Measurements from ENCODE around the gene RNF224. TPM values are rescaled to one million over a fixed set of nuclear protein-coding genes. Genes with fewer than 3 reads are reported as not detected.

Gene RNF224
- total RNA-seq, 4 donors from 2014 or later = 0.21 TPM; not detected in 3

GRCh38 chr9:137252555-137253506, 25.5 kb downstream of the RNF224 start:
- Histone ChIP-seq H3K27ac (no peak overlapping the region), H3K27me3 (no peaks in the 10 kb centered on the region), H3K4me1 (peaks cover 0 to 17% of the 10 kb centered on the region in 2 donors), H3K9me3 (no peaks in the 10 kb centered on the region), H3K36me3 (no peaks in the 10 kb centered on the region), H3K4me3 (no peak overlapping the region)
- TF ChIP-seq POLR2A (IDR thresholded peaks at IDR 0.05) = no peak
- TF ChIP-seq CTCF (IDR thresholded peaks at IDR 0.05) = no peak
- DNase-seq = no peak
- intact Hi-C loops (cut with DNase I; ENCODE audit: low total_unique reads) = no loop called here

- H3K27me3 ChIP-seq = no peaks in the 10 kb centered on the region
- H3K4me3 ChIP-seq = peak overlapping the region; percentile 81 to 97
- DNase-seq = no peak
- no peaks in the 10 kb centered on the region for H3K36me3 ChIP-seq
- peaks cover 0 to 17% of the 10 kb centered on the region in 2 donors for H3K4me1 ChIP-seq
- peak overlapping the region in 1 of 2 donors; percentile 71 for H3K27ac ChIP-seq
- TF ChIP-seq CTCF (IDR thresholded peaks at IDR 0.05) = no peak
- TF ChIP-seq POLR2A (IDR thresholded peaks at IDR 0.05) = no peak
- H3K9me3 ChIP-seq = no peaks in the 10 kb centered on the region
- intact Hi-C loops (cut with DNase I; ENCODE audit: low total_unique reads) = no loop called here
Measured at GRCh38 chr9:137253717-137254623, 26.7 kb downstream of the RNF224 start.

- H3K9me3 ChIP-seq = no peaks in the 10 kb centered on the region
- peaks cover 0 to 17% of the 10 kb centered on the region in 2 donors for H3K4me1 ChIP-seq
- DNase-seq = peak; percentile 90 to 95
- no peaks in the 10 kb centered on the region for H3K36me3 ChIP-seq
- peak within 1 kb of the TSS; percentile 81 to 97 for H3K4me3 ChIP-seq
- intact Hi-C loops (cut with DNase I; ENCODE audit: low total_unique reads) = no loop called here
- no peaks in the 10 kb centered on the region for H3K27me3 ChIP-seq
- peak; percentile 39 to 69 for TF ChIP-seq POLR2A (IDR thresholded peaks at IDR 0.05)
- TF ChIP-seq CTCF (IDR thresholded peaks at IDR 0.05) = peak in 3 of 4 experiments; percentile 19 to 35 (median 22)
- H3K27ac ChIP-seq = peak within 1 kb of the TSS; percentile 56 to 75
Measured at GRCh38 chr9:137254624-137255447, 27.5 kb downstream of the RNF224 start, which contains the start of gene NELFB. Gene NELFB (plus strand): TSS chr9:137255327.

GRCh38 chr9:137255448-137256114, 28.3 kb downstream of the RNF224 start:
- peak overlapping the region; percentile 56 to 75 for H3K27ac ChIP-seq
- no peak for TF ChIP-seq POLR2A (IDR thresholded peaks at IDR 0.05)
- no peak for TF ChIP-seq CTCF (IDR thresholded peaks at IDR 0.05)
- H3K27me3 ChIP-seq = no peaks in the 10 kb centered on the region
- peak overlapping the region; percentile 81 to 97 for H3K4me3 ChIP-seq
- no peaks in the 10 kb centered on the region for H3K36me3 ChIP-seq
- DNase-seq = no peak
- H3K9me3 ChIP-seq = no peaks in the 10 kb centered on the region
- intact Hi-C loops (cut with DNase I; ENCODE audit: low total_unique reads) = no loop called here
- peaks cover 0 to 17% of the 10 kb centered on the region in 2 donors for H3K4me1 ChIP-seq
